GM12864 (cell line): Measurements from ENCODE around the gene SERINC5.

Source experiments
- DNase-seq: peaks from one replicate; pipeline ENCODE4 v3.0.0-alpha.2; 2011; ENCODE audit warnings: low read depth
- H3K4me3 ChIP-seq: 2 replicates; pipeline ENCODE4 v1.5.1; 2011; ENCODE audit warnings: mild to moderate bottlenecking, low read depth, low read length, control low read depth
- CTCF ChIP-seq: IDR thresholded peaks from 2 replicates; pipeline ENCODE4 v1.5.1; 2011; ENCODE audit warnings: low read depth, mild to moderate bottlenecking, moderate library complexity, low read length, control low read depth, inconsistent platforms; ENCODE audit errors: missing control alignments

SERINC5 gene

GRCh38 chr5:80077051-80077714 is 178.7 kb downstream of the SERINC5 start:
- no peak for DNase-seq
- H3K4me3 ChIP-seq, result no peak overlapping the region
- no peak for TF ChIP-seq CTCF

GRCh38 chr5:80076131-80077050 is 179.5 kb downstream of the SERINC5 start:
- H3K4me3 ChIP-seq, result no peak overlapping the region
- no peak for DNase-seq
- TF ChIP-seq CTCF, result no peak

- no peak for TF ChIP-seq CTCF
- H3K4me3 ChIP-seq, result no peak overlapping the region
- no peak for DNase-seq
These were observed 183.5 kb downstream of the SERINC5 start for GRCh38 chr5:80072103-80073073.

- TF ChIP-seq CTCF, result no peak
- DNase-seq, result no peak
- H3K4me3 ChIP-seq, result no peak overlapping the region
These were observed 184.3 kb downstream of the SERINC5 start for GRCh38 chr5:80071510-80072021.

- TF ChIP-seq CTCF, result no peak
- no peak for DNase-seq
- no peak overlapping the region for H3K4me3 ChIP-seq
These were observed 185.4 kb downstream of the SERINC5 start for GRCh38 chr5:80070338-80071056.

GRCh38 chr5:80069918-80070318 is 185.9 kb downstream of the SERINC5 start:
- TF ChIP-seq CTCF, result no peak
- no peak for DNase-seq
- H3K4me3 ChIP-seq, result no peak overlapping the region
